Superior temporal gyrus (tissue), 1 donor: ENCODE data around the gene FAM131B.
"Not testable (repeated sequence)": the region's sequence is repeated elsewhere in the genome, so short reads cannot be mapped to it uniquely, and the experiment has no call there.

Experiments
- DNase-seq: peaks from one replicate; pipeline ENCODE4 v3.0.0-alpha.2; 2016; ENCODE audit errors: extremely low spot score

Gene FAM131B

DNA sequence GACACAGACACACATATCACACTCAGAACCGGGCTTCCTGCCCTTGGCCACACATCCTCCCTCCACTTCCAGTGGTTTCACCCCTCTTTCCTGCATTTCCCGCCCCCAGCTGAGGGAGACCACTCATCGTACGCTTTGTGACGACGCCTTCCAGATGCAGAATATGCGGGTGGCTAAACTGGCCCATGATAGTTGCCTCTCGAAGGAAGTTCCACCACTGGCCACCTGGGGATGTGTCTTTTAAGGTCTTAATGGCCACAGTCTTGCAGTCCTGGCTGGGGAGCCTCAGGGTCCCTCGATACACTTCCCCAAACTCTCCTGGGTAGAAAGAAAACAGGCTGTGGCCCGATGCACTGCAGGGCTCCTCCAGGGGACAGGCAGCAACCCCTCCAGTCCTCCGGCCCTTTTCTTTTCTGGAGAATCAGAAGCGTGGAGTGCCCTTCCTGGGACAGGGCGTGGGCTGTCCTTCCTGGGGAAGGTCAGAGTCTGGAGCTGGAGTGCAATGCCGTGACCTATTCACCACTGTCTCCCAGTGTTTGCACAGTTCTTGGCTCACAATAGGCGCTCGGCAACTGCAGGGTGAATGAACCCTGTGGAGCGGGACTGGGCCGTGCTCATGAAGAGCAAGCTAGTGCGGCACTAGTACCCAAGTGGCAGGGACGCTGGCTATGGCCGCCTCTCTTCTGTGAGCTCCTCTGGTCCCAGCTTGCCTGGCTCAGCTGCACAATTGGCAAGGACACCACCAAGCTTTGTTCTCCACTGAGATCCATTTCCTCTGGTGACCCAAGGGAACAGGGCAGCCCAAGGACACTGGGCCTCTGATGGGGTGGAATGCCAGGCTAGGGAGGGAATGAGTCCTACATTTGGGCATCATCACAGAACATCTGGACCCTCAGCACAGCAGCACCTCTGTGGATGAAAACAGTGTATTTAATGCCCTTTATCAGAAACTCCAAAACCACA lies 33.0 kb upstream of the FAM131B start:
- peak; percentile 48 for DNase-seq

DNA sequence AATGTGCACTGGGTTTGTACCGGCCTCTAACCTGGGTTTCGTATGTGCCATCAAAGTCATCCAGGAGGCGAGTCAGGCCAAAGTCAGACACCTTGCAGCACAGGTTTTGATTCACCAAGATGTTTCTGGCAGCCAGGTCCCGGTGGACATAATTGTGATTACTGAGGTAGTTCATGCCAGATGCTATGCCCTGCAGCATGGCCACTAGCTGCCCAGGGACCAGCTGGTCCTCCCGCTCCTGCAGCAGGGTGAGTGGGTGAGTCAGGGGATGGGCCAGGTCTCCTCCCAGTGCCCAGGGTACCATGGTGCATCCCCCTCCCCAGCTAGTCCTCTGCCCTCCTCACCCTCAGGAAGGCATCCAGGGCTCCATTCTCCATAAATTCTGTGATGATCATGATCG lies 32.3 kb upstream of the FAM131B start:
- no peak for DNase-seq

GRCh38 chr7:143394068-143394467 lies 31.6 kb upstream of the FAM131B start:
- no peak for DNase-seq

- no peak for DNase-seq
Measured at GRCh38 chr7:143393267-143394041, 30.9 kb upstream of the FAM131B start.

- DNase-seq = no peak
Measured at GRCh38 chr7:143392875-143393266, 30.4 kb upstream of the FAM131B start.

DNA sequence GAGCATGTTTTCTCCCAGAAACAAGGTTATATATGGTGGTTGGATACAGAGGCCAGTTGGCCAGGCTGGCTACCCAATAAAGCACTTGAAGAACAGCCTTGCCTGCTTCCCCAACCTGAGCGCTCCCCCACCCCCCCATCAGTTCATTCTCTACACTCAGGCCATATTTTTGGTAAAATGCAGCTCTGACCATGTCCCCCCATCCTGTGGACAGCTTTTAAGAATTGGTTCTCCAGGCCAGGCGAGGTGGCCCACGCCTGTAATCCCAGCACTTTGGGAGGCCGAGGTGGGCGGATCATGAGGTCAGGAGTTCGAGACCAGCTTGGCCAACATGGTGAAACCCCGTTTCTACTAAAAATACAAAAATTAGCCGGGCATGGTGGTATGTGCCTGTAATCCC lies 29.9 kb upstream of the FAM131B start:
- not testable (repeated sequence) for DNase-seq

DNA sequence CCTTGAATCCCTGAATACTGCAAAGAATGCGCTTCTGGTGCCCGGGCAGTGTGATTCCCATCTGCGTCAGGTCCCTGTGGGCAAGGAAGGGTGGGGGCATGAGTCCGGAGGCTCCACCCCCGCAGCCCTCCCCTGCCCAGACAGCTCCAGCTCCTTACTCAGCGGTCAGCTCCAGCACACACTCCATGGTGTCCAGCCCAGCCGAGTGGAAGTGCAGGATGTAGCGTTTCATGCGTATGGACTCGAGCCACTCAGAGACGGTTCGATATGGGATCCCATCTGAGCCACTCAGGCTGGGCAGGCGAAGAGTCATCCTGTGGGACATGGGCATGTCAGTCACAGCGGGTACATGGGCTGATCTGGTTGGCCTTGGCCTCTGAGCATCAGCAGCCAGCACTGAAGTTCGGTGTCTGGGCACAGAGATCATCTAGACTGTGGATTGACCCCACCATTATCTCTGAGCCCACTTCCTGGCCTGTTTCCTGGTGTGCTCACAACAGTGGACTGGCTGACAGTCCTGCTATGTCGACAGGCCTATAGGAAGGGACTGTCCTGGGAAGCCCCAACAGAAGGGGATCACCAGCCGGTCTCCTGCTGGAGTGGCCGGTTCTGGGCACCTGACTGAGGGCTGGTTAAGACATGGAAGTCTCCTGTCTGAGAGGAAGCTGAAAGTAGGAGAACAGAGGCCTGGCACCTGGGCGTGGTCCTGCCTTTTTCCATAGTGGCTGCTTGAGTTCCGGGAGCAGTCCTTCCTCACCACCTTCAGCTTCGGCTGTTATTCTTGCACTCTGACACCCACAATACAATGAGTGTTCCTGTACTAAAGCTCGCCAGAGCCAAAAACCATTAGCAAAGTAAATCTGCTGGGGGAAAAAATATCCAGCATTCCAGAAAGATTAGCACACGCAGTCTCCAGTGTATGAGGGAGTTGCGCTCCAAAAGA lies 29.2 kb upstream of the FAM131B start:
- no peak for DNase-seq

GRCh38 chr7:143390773-143391317 lies 28.3 kb upstream of the FAM131B start:
- no peak for DNase-seq

- no peak for DNase-seq
Measured at GRCh38 chr7:143390104-143390772, 27.7 kb upstream of the FAM131B start.

DNA sequence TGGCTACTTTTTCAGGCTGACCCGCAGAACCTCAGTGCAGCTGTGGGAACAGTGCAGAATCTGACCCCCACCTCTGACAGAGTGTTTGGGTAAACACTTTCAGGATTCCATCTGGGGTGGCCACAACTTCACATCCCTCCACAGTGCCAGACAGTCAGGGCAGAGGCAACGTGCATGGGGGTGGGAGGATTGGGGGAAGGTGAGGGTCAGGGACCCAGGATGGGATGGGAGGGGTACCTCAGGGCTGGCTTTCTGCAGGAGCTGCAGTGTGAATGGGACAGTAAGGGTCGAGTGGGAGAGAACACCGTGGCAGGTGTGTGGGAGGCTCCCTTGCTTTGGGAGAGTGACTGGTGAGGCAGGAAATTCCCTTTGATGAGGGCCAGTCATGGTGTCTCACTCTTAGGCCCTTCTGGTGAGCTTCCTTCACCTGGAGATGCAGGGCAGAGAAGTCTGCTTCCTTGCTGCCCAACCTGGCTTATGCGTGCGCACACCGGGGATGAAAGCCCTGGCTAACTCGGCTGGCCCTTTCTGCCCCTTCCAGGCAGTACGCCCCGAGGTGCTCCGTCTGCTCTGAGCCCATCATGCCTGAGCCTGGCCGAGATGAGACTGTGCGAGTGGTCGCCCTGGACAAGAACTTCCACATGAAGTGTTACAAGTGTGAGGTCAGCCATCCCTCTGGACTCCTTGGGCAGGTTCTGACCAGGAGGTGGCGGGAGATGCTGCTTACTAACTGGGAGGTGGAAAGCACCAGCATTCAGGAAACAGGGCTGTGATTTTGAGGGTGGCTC lies 27.0 kb upstream of the FAM131B start:
- DNase-seq = no peak

DNA sequence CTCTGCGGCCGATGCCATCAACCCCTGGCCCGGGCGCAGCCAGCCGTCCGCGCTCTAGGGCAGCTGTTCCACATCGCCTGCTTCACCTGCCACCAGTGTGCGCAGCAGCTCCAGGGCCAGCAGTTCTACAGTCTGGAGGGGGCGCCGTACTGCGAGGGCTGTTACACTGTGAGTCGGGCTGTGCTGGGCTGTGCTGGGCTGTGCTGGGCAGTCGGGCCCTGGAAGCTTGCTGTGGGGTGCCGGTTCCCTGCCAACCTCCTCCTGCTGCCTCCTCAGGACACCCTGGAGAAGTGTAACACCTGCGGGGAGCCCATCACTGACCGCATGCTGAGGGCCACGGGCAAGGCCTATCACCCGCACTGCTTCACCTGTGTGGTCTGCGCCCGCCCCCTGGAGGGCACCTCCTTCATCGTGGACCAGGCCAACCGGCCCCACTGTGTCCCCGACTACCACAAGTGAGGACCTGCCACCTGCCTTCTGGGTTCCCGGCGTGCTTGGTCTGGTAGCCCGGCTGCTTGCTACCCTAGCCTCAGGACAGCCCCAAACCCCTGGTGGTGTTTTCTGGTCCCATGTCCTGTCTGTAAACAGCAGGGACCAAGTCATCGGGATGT lies 26.1 kb upstream of the FAM131B start:
- DNase-seq = no peak

- DNase-seq = no peak
Measured at GRCh38 chr7:143388051-143388450, 25.5 kb upstream of the FAM131B start.

DNA sequence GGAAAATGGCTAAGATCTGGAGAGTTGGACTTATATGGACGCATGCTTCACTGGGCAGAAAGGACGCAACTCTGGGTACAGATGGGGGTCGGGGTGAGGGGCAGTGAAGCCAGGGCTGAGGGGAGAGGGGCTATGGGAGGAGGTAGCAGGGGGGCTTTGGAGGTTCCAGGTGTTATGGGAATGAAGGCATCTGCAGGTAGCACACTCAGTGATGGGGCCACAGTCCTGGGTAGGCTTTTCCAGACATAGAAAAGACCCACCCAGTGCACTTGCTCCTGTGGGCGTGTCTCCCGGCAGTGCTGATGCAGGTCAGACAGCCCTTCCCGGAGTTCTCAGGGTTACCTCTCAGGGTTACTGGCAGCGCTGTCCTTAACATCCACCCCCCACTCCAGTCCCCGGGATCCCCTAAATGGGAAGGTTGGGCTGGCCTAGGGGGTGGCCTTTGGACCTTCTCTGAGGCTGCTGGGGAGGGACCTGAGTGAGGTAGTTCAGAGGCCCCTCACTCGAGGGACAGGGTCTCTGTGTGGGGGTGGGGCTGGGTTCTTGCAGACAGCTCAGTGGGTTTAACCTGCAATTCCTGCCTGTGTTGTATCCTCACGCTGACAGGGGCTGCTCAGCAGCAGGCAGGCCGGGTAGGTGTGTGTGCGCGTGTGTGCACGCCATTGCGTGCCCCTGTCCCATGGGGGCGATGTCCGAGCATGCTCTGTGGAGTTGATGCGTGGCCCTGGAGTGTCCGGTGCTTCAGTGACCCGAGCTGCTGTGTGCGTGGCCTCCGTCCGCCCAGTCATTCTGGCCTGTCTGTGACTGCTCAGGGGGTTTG lies 24.9 kb upstream of the FAM131B start:
- DNase-seq = no peak

DNA sequence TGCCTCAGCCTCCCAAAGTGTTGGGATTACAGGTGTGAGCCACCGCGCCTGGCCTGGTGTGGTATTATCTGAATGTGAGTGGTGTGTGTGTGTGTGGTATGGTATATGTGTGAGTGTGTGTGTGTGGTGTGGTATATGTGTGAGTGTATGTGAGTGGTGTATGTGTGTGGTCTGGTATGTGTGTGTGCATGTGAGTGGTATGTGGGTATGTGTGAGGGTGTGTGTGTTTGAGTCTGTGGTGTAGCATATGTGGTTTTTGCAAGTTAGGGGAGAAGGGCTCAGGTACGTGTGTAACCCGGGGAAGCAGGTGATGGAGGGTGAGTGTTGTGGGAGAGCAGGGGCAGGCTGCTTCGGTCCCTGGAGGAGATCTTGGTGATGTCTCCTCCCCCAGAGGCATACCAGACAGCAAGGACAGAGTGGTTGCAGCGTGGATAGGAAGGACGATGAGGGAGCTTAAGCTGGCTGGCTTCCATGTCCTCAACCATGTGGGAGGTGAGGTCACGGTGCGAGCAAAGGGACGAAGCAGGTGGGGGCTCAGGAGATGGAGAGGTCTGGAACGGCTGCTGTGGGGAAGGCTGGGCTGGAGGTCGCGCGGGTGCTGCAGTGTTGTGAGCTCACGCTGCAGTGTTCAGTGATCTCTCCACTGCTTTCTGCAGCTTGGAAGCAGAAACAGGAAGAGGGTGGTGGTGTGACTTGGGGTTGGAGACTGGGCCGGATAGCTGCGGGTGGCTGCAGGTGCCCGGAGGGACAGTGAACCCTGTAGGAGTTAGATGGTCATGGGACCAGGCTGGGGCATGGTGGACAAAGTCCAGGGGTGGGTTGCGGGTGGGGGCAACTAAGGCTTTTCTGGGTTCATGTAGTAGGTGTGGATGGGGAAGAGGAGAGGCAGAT lies 23.6 kb upstream of the FAM131B start:
- no peak for DNase-seq

GRCh38 chr7:143384661-143385631 lies 22.4 kb upstream of the FAM131B start:
- no peak for DNase-seq

GRCh38 chr7:143384148-143384547 lies 21.6 kb upstream of the FAM131B start:
- DNase-seq = no peak

- no peak for DNase-seq
Measured at GRCh38 chr7:143383642-143383957, 21.1 kb upstream of the FAM131B start.
